ENCODE measurements around the gene LRRK1.

GRCh38 chr15:101016581-101016980, 97.4 kb downstream of the LRRK1 start:
- no peak for TF ChIP-seq POLR2A (IDR thresholded peaks at IDR 0.05; ENCODE audit: low read depth, low read length)
- TF ChIP-seq TAF1 (IDR thresholded peaks at IDR 0.05; ENCODE audit: low read depth, low read length) = no peak
- no peak for TF ChIP-seq POU2F2 (IDR thresholded peaks at IDR 0.05; ENCODE audit: low read depth, low read length)

All from GM12891 (cell line).